ENCODE data around the gene PPARA. TPM values are rescaled to one million over a fixed set of nuclear protein-coding genes. Genes with fewer than 3 reads are reported as not detected.

The PPARA gene
- total RNA-seq, 4 donors from 2014 or later: 18.9 to 43.5 (median 27.2) TPM

- 91 to 95% methylated on average over 3 of the region's 3 CpGs for WGBS, 2 donors
- Histone ChIP-seq H3K27ac (no peak overlapping the region), H3K9me3 (no peaks in the 10 kb centered on the region), H3K4me3 (no peak overlapping the region), H3K27me3 (no peaks in the 10 kb centered on the region), H3K36me3 (peaks cover 4 to 99% (median 5%) of the 10 kb centered on the region in 3 donors), H3K4me1 (peaks cover 0 to 14% (median 0%) of the 10 kb centered on the region in 4 donors)
- DNase-seq (ENCODE audit: low spot score in 2 of 2): no peak
- TF ChIP-seq EP300 (IDR thresholded peaks at IDR 0.05) (no peak), POLR2A (IDR thresholded peaks at IDR 0.05) (no peak), CTCF (IDR thresholded peaks at IDR 0.05) (no peak)
Observed at GRCh38 chr22:46286006-46286405, 135.7 kb downstream of the PPARA start.

- Histone ChIP-seq H3K27ac (peak overlapping the region in 2 of 4 donors; percentile 8 to 35), H3K36me3 (peaks cover 4 to 99% (median 5%) of the 10 kb centered on the region in 3 donors), H3K27me3 (no peaks in the 10 kb centered on the region), H3K9me3 (peaks cover 0 to 8% (median 0%) of the 10 kb centered on the region in 4 donors), H3K4me1 (peaks cover 0 to 14% (median 0%) of the 10 kb centered on the region in 4 donors), H3K4me3 (no peak overlapping the region)
- 89 to 91% methylated on average over 15 of the region's 15 CpGs for WGBS, 2 donors
- TF ChIP-seq POLR2A (IDR thresholded peaks at IDR 0.05): no peak
- TF ChIP-seq CTCF (IDR thresholded peaks at IDR 0.05): no peak
- no peak for TF ChIP-seq EP300 (IDR thresholded peaks at IDR 0.05)
- DNase-seq (ENCODE audit: low spot score in 2 of 2): no peak
Observed at GRCh38 chr22:46286941-46287872, 136.9 kb downstream of the PPARA start.

- H3K36me3 ChIP-seq: peaks cover 4 to 99% (median 7%) of the 10 kb centered on the region in 3 donors
- DNase-seq (ENCODE audit: low spot score in 2 of 2): no peak
- peak overlapping the region in 1 of 4 donors; percentile 24 for H3K4me3 ChIP-seq
- H3K27me3 ChIP-seq: no peaks in the 10 kb centered on the region
- H3K4me1 ChIP-seq: peaks cover 0 to 14% (median 0%) of the 10 kb centered on the region in 4 donors
- H3K9me3 ChIP-seq: peaks cover 0 to 9% (median 0%) of the 10 kb centered on the region in 4 donors
- H3K27ac ChIP-seq: peak overlapping the region in 2 of 4 donors; percentile 8 to 35
- WGBS, 2 donors: 74 to 77% methylated on average over 16 of the region's 24 CpGs
- TF ChIP-seq EP300 (IDR thresholded peaks at IDR 0.05) (no peak), POLR2A (IDR thresholded peaks at IDR 0.05) (no peak), CTCF (IDR thresholded peaks at IDR 0.05) (no peak)
Observed at GRCh38 chr22:46287873-46288751, 137.8 kb downstream of the PPARA start.

GRCh38 chr22:46288846-46289243 lies 138.5 kb downstream of the PPARA start:
- WGBS, 2 donors: 88 to 93% methylated on average over 4 to 5 of the region's 7 CpGs
- TF ChIP-seq EP300 (IDR thresholded peaks at IDR 0.05) (no peak), POLR2A (IDR thresholded peaks at IDR 0.05) (no peak), CTCF (IDR thresholded peaks at IDR 0.05) (no peak)
- Histone ChIP-seq H3K9me3 (peaks cover 0 to 9% (median 0%) of the 10 kb centered on the region in 4 donors), H3K27ac (peak overlapping the region in 1 of 4 donors; percentile 35), H3K36me3 (peaks cover 4 to 100% (median 7%) of the 10 kb centered on the region in 3 donors), H3K4me1 (peaks cover 0 to 14% (median 0%) of the 10 kb centered on the region in 4 donors), H3K27me3 (no peaks in the 10 kb centered on the region), H3K4me3 (no peak overlapping the region)
- no peak for DNase-seq (ENCODE audit: low spot score in 2 of 2)
